Small intestine (tissue), 7 donors: Measurements from ENCODE around the gene CAMTA1. TPM values are rescaled to one million over a fixed set of nuclear protein-coding genes. Genes with fewer than 3 reads are reported as not detected.

ENCODE experiments used
- DNase-seq, 2 donors: peaks; one replicate each; pipeline versions ENCODE4 v3.0.0 to v3.0.0-alpha.2; 2013
- FAIRE-seq: peaks from 2 replicates; lab custom pipeline; 2012; peaks lifted over from hg19 to GRCh38; lab: Jason Lieb, UNC
- H3K27ac ChIP-seq, 3 donors: one replicate each; pipeline ENCODE4 v1.5.1; 2013; ENCODE audit warnings: low read length in 2 of 3, mild to moderate bottlenecking in 2 of 3, control low read depth in 1 of 3, inconsistent platforms in 1 of 3, low read depth in 1 of 3, moderate library complexity in 1 of 3
- H3K27me3 ChIP-seq, 3 donors: one replicate each; pipeline ENCODE4 v1.6.1; 2013; ENCODE audit warnings: low read length in 3 of 3, inconsistent platforms in 1 of 3; ENCODE audit not compliant: control insufficient read depth in 3 of 3, insufficient read depth in 3 of 3
- H3K36me3 ChIP-seq, 3 donors: one replicate each; pipeline ENCODE4 v1.6.1; 2013; ENCODE audit warnings: low read length in 3 of 3, inconsistent platforms in 1 of 3, low read depth in 1 of 3, mild to moderate bottlenecking in 1 of 3, moderate library complexity in 1 of 3; ENCODE audit not compliant: control insufficient read depth in 3 of 3, insufficient read depth in 2 of 3
- H3K4me1 ChIP-seq, 3 donors: one replicate each; pipeline ENCODE4 v1.6.1; 2013; ENCODE audit warnings: low read length in 2 of 3, inconsistent platforms in 1 of 3, low read depth in 1 of 3, mild to moderate bottlenecking in 1 of 3, moderate library complexity in 1 of 3; ENCODE audit not compliant: control insufficient read depth in 3 of 3, insufficient read depth in 2 of 3
- H3K4me3 ChIP-seq, 3 donors: one replicate each; pipeline ENCODE4 v1.5.1; 2013; ENCODE audit warnings: low read length in 3 of 3, control low read depth in 1 of 3, inconsistent platforms in 1 of 3, low read depth in 1 of 3, mild to moderate bottlenecking in 1 of 3, moderate library complexity in 1 of 3
- H3K9me3 ChIP-seq, 2 donors: one replicate each; pipeline ENCODE4 v1.6.1; 2013; ENCODE audit warnings: low read depth in 1 of 2, low read length in 1 of 2; ENCODE audit not compliant: control insufficient read depth in 2 of 2, insufficient read depth in 1 of 2
- WGBS, 3 donors: extraction: QIAGEN DNeasy Blood & Tissue Kit; methylation state at CpG; one replicate each; pipeline ENCODE4 v1.1.7; 2013; 5-methylcytosine and 5-hydroxymethylcytosine counted together
- polyA plus RNA-seq, 4 donors: library from polyadenylated mRNA; stranded (reverse) in 3 of 4; unstranded in 1 of 4; fragments of 200-250 nt in 3 of 4; fragments of 120-200 nt in 1 of 4; gene quantifications; one replicate each; pipeline versions ENCODE4 v1.2.1 to v1.2.3, GENCODE V29; 2013
- donor health status: healthy with polysubstance abuse.
- donor health status: control.
- donor health status: control.
- donor health status: Bipolar disorder and iron deficiency.
- donor health status: healthy.

The CAMTA1 gene
- polyA plus RNA-seq, 4 donors = 57.6 to 177 (median 147) TPM

GRCh38 chr1:7675431-7676273 lies 890.4 kb downstream of the CAMTA1 start:
- FAIRE-seq = no peak
- H3K36me3 ChIP-seq = no peaks in the 10 kb centered on the region
- DNase-seq = no peak
- no peaks in the 10 kb centered on the region for H3K27me3 ChIP-seq
- peaks cover 2 to 21% (median 3%) of the 10 kb centered on the region in 3 donors for H3K4me1 ChIP-seq
- WGBS, 3 donors = 88 to 89% (median 89%) methylated on average over 19 of the region's 19 CpGs
- H3K27ac ChIP-seq = no peak overlapping the region
- no peak overlapping the region for H3K4me3 ChIP-seq
- no peaks in the 10 kb centered on the region for H3K9me3 ChIP-seq

- no peak overlapping the region for H3K4me3 ChIP-seq
- FAIRE-seq = no peak
- H3K27ac ChIP-seq = no peak overlapping the region
- H3K4me1 ChIP-seq = peaks cover 2 to 26% (median 3%) of the 10 kb centered on the region in 3 donors
- H3K36me3 ChIP-seq = no peaks in the 10 kb centered on the region
- no peaks in the 10 kb centered on the region for H3K27me3 ChIP-seq
- no peak for DNase-seq
- 88 to 96% (median 91%) methylated on average over 15 of the region's 15 CpGs for WGBS, 3 donors
- no peaks in the 10 kb centered on the region for H3K9me3 ChIP-seq
Measured at GRCh38 chr1:7676274-7676945, 891.2 kb downstream of the CAMTA1 start.

- FAIRE-seq = no peak
- whole genome bisulfite sequencing, 3 donors = 91 to 95% (median 92%) methylated on average over 7 of the region's 7 CpGs
Measured at GRCh38 chr1:7677111-7677510, 891.9 kb downstream of the CAMTA1 start.

GRCh38 chr1:7677815-7678214 lies 892.6 kb downstream of the CAMTA1 start:
- Histone ChIP-seq H3K27ac (no peak overlapping the region), H3K4me1 (peaks cover 2 to 29% (median 3%) of the 10 kb centered on the region in 3 donors), H3K36me3 (no peaks in the 10 kb centered on the region), H3K27me3 (no peaks in the 10 kb centered on the region), H3K4me3 (no peak overlapping the region), H3K9me3 (no peaks in the 10 kb centered on the region)
- FAIRE-seq (no peak), DNase-seq (no peak)
- WGBS, 3 donors = 88 to 96% (median 93%) methylated on average over 10 of the region's 10 CpGs

More at GRCh38 chr1:7677111-7677510, 891.9 kb downstream of the CAMTA1 start:
- Histone ChIP-seq H3K36me3 (no peaks in the 10 kb centered on the region), H3K4me1 (peaks cover 2 to 29% (median 3%) of the 10 kb centered on the region in 3 donors), H3K4me3 (no peak overlapping the region), H3K27me3 (no peaks in the 10 kb centered on the region), H3K9me3 (no peaks in the 10 kb centered on the region), H3K27ac (no peak overlapping the region)
- no peak for DNase-seq

- Histone ChIP-seq H3K9me3 (no peaks in the 10 kb centered on the region), H3K27ac (peak overlapping the region in 2 of 3 donors; percentile 47 to 72), H3K4me1 (peaks cover 2 to 29% (median 3%) of the 10 kb centered on the region in 3 donors), H3K4me3 (no peak overlapping the region), H3K36me3 (no peaks in the 10 kb centered on the region), H3K27me3 (no peaks in the 10 kb centered on the region)
- FAIRE-seq = no peak
- 31 to 70% (median 43%) methylated on average over 8 to 9 of the region's 9 CpGs for WGBS, 3 donors
- peak; percentile 71 to 75 for DNase-seq
Measured at GRCh38 chr1:7678491-7679158, 893.4 kb downstream of the CAMTA1 start.

- 24 to 58% (median 43%) methylated on average over 17 of the region's 17 CpGs for WGBS, 3 donors
- Histone ChIP-seq H3K4me3 (peak overlapping the region in 1 of 3 donors; percentile 52), H3K9me3 (no peaks in the 10 kb centered on the region), H3K27ac (peak overlapping the region in 2 of 3 donors; percentile 47 to 72), H3K27me3 (no peaks in the 10 kb centered on the region), H3K4me1 (peaks cover 2 to 29% (median 3%) of the 10 kb centered on the region in 3 donors), H3K36me3 (no peaks in the 10 kb centered on the region)
- FAIRE-seq (no peak), DNase-seq (peak in 1 of 2 donors; percentile 27)
Measured at GRCh38 chr1:7679159-7679872, 894.1 kb downstream of the CAMTA1 start.

GRCh38 chr1:7679873-7680206 lies 894.6 kb downstream of the CAMTA1 start:
- Histone ChIP-seq H3K9me3 (no peaks in the 10 kb centered on the region), H3K4me1 (peaks cover 2 to 29% (median 3%) of the 10 kb centered on the region in 3 donors), H3K4me3 (peak overlapping the region; percentile 24 to 64 (median 52)), H3K36me3 (no peaks in the 10 kb centered on the region), H3K27ac (peak overlapping the region; percentile 12 to 72 (median 40)), H3K27me3 (no peaks in the 10 kb centered on the region)
- WGBS, 3 donors = 2 to 13% (median 5%) methylated on average over 3 to 14 of the region's 14 CpGs
- FAIRE-seq = no peak
- DNase-seq = no peak
